ENCODE results near the gene ASTN2.

DNA sequence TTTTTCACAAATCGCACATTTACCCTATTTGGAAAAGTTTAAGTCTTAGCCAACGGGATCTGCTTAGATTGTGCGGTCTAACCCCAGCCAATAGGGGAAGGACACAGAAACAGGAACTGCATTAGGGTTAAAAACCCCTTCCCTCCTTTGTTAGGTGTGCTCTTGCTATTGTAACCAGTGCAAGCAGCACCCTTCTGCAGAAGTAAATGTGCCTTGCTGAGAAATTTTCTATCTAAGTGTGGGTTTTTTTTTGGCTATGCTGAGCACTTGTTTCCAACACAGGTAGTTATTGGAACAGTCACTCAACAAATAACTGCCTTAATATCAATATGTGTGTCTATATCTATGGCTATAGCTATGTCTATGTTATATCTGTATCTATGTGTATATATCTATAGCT is 537.8 kb downstream of the ASTN2 start:
- no peak for TF ChIP-seq EZH2 (IDR thresholded peaks at IDR 0.05; ENCODE audit: borderline replicate concordance, insufficient read depth, low read length, poor library complexity, severe bottlenecking)
- no peak for TF ChIP-seq EP300 (conservative IDR thresholded peaks at IDR 0.05; ENCODE audit: poor library complexity, severe bottlenecking)
- TF ChIP-seq, protein P1, sequence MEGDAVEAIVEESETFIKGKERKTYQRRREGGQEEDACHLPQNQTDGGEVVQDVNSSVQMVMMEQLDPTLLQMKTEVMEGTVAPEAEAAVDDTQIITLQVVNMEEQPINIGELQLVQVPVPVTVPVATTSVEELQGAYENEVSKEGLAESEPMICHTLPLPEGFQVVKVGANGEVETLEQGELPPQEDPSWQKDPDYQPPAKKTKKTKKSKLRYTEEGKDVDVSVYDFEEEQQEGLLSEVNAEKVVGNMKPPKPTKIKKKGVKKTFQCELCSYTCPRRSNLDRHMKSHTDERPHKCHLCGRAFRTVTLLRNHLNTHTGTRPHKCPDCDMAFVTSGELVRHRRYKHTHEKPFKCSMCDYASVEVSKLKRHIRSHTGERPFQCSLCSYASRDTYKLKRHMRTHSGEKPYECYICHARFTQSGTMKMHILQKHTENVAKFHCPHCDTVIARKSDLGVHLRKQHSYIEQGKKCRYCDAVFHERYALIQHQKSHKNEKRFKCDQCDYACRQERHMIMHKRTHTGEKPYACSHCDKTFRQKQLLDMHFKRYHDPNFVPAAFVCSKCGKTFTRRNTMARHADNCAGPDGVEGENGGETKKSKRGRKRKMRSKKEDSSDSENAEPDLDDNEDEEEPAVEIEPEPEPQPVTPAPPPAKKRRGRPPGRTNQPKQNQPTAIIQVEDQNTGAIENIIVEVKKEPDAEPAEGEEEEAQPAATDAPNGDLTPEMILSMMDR (IDR thresholded peaks at IDR 0.05; ENCODE audit: poor library complexity, severe bottlenecking), result no peak
- TF ChIP-seq TAF1 (IDR thresholded peaks at IDR 0.05; ENCODE audit: low read depth), result no peak
- TF ChIP-seq SMC3 (conservative IDR thresholded peaks at IDR 0.05; ENCODE audit: poor library complexity), result no peak
